Coronary artery (tissue), 2 donors: ENCODE data around the gene ZFP57.

Experiments used
- DNase-seq: peaks from one replicate; pipeline ENCODE4 v3.0.0-alpha.2; 2017; ENCODE audit warnings: low spot score
- H3K27ac ChIP-seq, 2 donors: fragments of 200-600 bp; sonication (generic); one replicate each; pipeline ENCODE4 v1.5.1; 2016 to 2019
- H3K4me3 ChIP-seq: fragments of 200-600 bp; sonication (generic); 2 replicates; pipeline ENCODE4 v1.5.1; 2016; ENCODE audit warnings: mild to moderate bottlenecking, moderate library complexity
- CTCF ChIP-seq: fragments of 200-600 bp; sonication (generic); IDR thresholded peaks from one replicate; pipeline ENCODE4 v1.5.1; 2019; ENCODE audit warnings: antibody characterized with exemption

Gene ZFP57

GRCh38 chr6:29653452-29654038 is 27.4 kb downstream of the ZFP57 start:
- Histone ChIP-seq H3K27ac (no peak overlapping the region), H3K4me3 (no peak overlapping the region)
- TF ChIP-seq CTCF = peak; percentile 62
- no peak for DNase-seq

GRCh38 chr6:29652198-29652584 is 28.8 kb downstream of the ZFP57 start:
- no peak for DNase-seq

GRCh38 chr6:29651413-29652197 is 29.3 kb downstream of the ZFP57 start:
- Histone ChIP-seq H3K4me3 (no peak overlapping the region), H3K27ac (no peak overlapping the region)
- TF ChIP-seq CTCF = peak; percentile 63
- no peak for DNase-seq

More at GRCh38 chr6:29652198-29652584, 28.8 kb downstream of the ZFP57 start:
- Histone ChIP-seq H3K4me3 (no peak overlapping the region), H3K27ac (no peak overlapping the region)
- no peak for TF ChIP-seq CTCF

- peak overlapping the region; percentile 73 for H3K4me3 ChIP-seq
- H3K27ac ChIP-seq = peak overlapping the region; percentile 82 to 94
- DNase-seq = peak; percentile 97
- peak; percentile 86 for TF ChIP-seq CTCF
Measured at GRCh38 chr6:29649701-29650673, 31.0 kb downstream of the ZFP57 start.

- Histone ChIP-seq H3K27ac (no peak overlapping the region), H3K4me3 (no peak overlapping the region)
- DNase-seq = no peak
- TF ChIP-seq CTCF = peak; percentile 43
Measured at GRCh38 chr6:29647927-29648642, 32.9 kb downstream of the ZFP57 start.

GRCh38 chr6:29641430-29642148 is 39.4 kb downstream of the ZFP57 start:
- H3K4me3 ChIP-seq = no peak overlapping the region
- DNase-seq = no peak
- no peak overlapping the region for H3K27ac ChIP-seq
- TF ChIP-seq CTCF = no peak
